NAMALWA (cell line): Measurements from ENCODE around the gene ADAMTS3.

ENCODE experiments used
- DNase-seq: peaks from one replicate; pipeline ENCODE4 v3.0.0-alpha.2; 2015; ENCODE audit warnings: low spot score

Gene ADAMTS3

GRCh38 chr4:72348701-72349100 lies 220.3 kb downstream of the ADAMTS3 start:
- no peak for DNase-seq

GRCh38 chr4:72344418-72344817 lies 224.6 kb downstream of the ADAMTS3 start:
- no peak for DNase-seq

GRCh38 chr4:72341432-72341820 lies 227.6 kb downstream of the ADAMTS3 start:
- no peak for DNase-seq

- DNase-seq: peak; percentile 10
These were observed 228.1 kb downstream of the ADAMTS3 start for GRCh38 chr4:72340803-72341431.

- DNase-seq: no peak
These were observed 231.0 kb downstream of the ADAMTS3 start for GRCh38 chr4:72338060-72338459.

GRCh38 chr4:72330381-72330780 lies 238.6 kb downstream of the ADAMTS3 start:
- no peak for DNase-seq

- peak; percentile 45 for DNase-seq
These were observed 242.1 kb downstream of the ADAMTS3 start for GRCh38 chr4:72326692-72327632.

- no peak for DNase-seq
These were observed 243.8 kb downstream of the ADAMTS3 start for GRCh38 chr4:72325215-72325614.

- DNase-seq: no peak
These were observed 245.8 kb downstream of the ADAMTS3 start for GRCh38 chr4:72323227-72323626.

GRCh38 chr4:72320223-72320948 lies 248.6 kb downstream of the ADAMTS3 start:
- no peak for DNase-seq

GRCh38 chr4:72319601-72320021 lies 249.4 kb downstream of the ADAMTS3 start:
- DNase-seq: no peak

- no peak for DNase-seq
These were observed 250.4 kb downstream of the ADAMTS3 start for GRCh38 chr4:72318421-72319170.

GRCh38 chr4:72314869-72315268 lies 254.2 kb downstream of the ADAMTS3 start:
- no peak for DNase-seq

- DNase-seq: no peak
These were observed 255.9 kb downstream of the ADAMTS3 start for GRCh38 chr4:72313121-72313520.

- DNase-seq: no peak
These were observed 256.9 kb downstream of the ADAMTS3 start for GRCh38 chr4:72312032-72312650.

GRCh38 chr4:72311291-72311690 lies 257.7 kb downstream of the ADAMTS3 start:
- DNase-seq: no peak

GRCh38 chr4:72305620-72306019 lies 263.4 kb downstream of the ADAMTS3 start:
- no peak for DNase-seq

GRCh38 chr4:72305080-72305479 lies 263.9 kb downstream of the ADAMTS3 start:
- DNase-seq: no peak

- DNase-seq: peak; percentile 69
These were observed 265.9 kb downstream of the ADAMTS3 start for GRCh38 chr4:72302981-72303704.

GRCh38 chr4:72301759-72302158 lies 267.3 kb downstream of the ADAMTS3 start:
- DNase-seq: no peak

GRCh38 chr4:72300126-72300525 lies 268.9 kb downstream of the ADAMTS3 start:
- no peak for DNase-seq
